NCI-H1436 (cell line): ENCODE results near the gene EFNB3.

Experiments used
- DNase-seq: peaks from one replicate; lab custom pipeline; 2025; lab: John Stamatoyannopoulos, UW

EFNB3 gene

GRCh38 chr17:7717756-7718350, 12.9 kb downstream of the EFNB3 start:
- no peak for DNase-seq

GRCh38 chr17:7719661-7720060, 14.7 kb downstream of the EFNB3 start:
- DNase-seq = no peak

- DNase-seq = no peak
These were observed 15.1 kb downstream of the EFNB3 start for GRCh38 chr17:7720125-7720524.

- DNase-seq = no peak
These were observed 16.6 kb downstream of the EFNB3 start for GRCh38 chr17:7721612-7722011.

GRCh38 chr17:7727886-7728285, 22.9 kb downstream of the EFNB3 start:
- DNase-seq = no peak

GRCh38 chr17:7729816-7730215, 24.8 kb downstream of the EFNB3 start:
- no peak for DNase-seq

- DNase-seq = no peak
These were observed 28.1 kb downstream of the EFNB3 start for GRCh38 chr17:7732981-7733539.

GRCh38 chr17:7737601-7738000, 32.6 kb downstream of the EFNB3 start:
- no peak for DNase-seq

- DNase-seq = no peak
These were observed 34.7 kb downstream of the EFNB3 start for GRCh38 chr17:7739746-7740145.

GRCh38 chr17:7740481-7741001, 35.5 kb downstream of the EFNB3 start:
- DNase-seq = no peak

- DNase-seq = no peak
These were observed 37.7 kb downstream of the EFNB3 start for GRCh38 chr17:7742729-7743128.

GRCh38 chr17:7744416-7744815, 39.4 kb downstream of the EFNB3 start:
- DNase-seq = no peak

GRCh38 chr17:7745748-7746470, 40.9 kb downstream of the EFNB3 start:
- DNase-seq = no peak

- DNase-seq = no peak
These were observed 42.7 kb downstream of the EFNB3 start for GRCh38 chr17:7747635-7748071.

GRCh38 chr17:7748076-7748775, 43.2 kb downstream of the EFNB3 start:
- DNase-seq = no peak

- no peak for DNase-seq
These were observed 45.4 kb downstream of the EFNB3 start for GRCh38 chr17:7750321-7750821.

GRCh38 chr17:7754656-7755055, 49.7 kb downstream of the EFNB3 start:
- no peak for DNase-seq

- DNase-seq = no peak
These were observed 50.3 kb downstream of the EFNB3 start for GRCh38 chr17:7755095-7755890.

GRCh38 chr17:7756968-7757367, 52.0 kb downstream of the EFNB3 start:
- DNase-seq = no peak
